Astrocyte of the spinal cord (primary cell): Measurements from ENCODE around the gene TUBA4B.

ENCODE experiments used
- DNase-seq: peaks from one replicate; pipeline ENCODE4 v3.0.0; 2011; ENCODE audit warnings: low read depth, low spot score
- H3K4me3 ChIP-seq: 2 replicates; pipeline ENCODE4 v1.5.1; 2011; ENCODE audit warnings: low read depth, mild to moderate bottlenecking, low read length, moderate library complexity
- CTCF ChIP-seq: IDR thresholded peaks from 2 replicates; pipeline ENCODE4 v1.5.1; 2012; ENCODE audit warnings: low read depth, mild to moderate bottlenecking, low read length, inconsistent platforms
- in situ Hi-C: cut with HindIII; loops from 2 replicates; pipeline ENCODE4 v1.10.0; 2017; ENCODE audit warnings: low sequenced_read_pairs

TUBA4B gene

GRCh38 chr2:219248845-219249202 is 4.2 kb upstream of the TUBA4B start:
- no peak for TF ChIP-seq CTCF
- no peak overlapping the region for H3K4me3 ChIP-seq
- in situ Hi-C loops = no loop called here
- no peak for DNase-seq

- in situ Hi-C loops = no loop called here
- peak; percentile 68 for DNase-seq
- no peak for TF ChIP-seq CTCF
- no peak overlapping the region for H3K4me3 ChIP-seq
Observed at GRCh38 chr2:219249203-219249980, 3.7 kb upstream of the TUBA4B start.

- DNase-seq = no peak
- no peak overlapping the region for H3K4me3 ChIP-seq
- TF ChIP-seq CTCF = no peak
- in situ Hi-C loops = no loop called here
Observed at GRCh38 chr2:219250049-219250781, 2.8 kb upstream of the TUBA4B start.

GRCh38 chr2:219251656-219252055 is 1.4 kb upstream of the TUBA4B start:
- in situ Hi-C loops = no loop called here
- no peak overlapping the region for H3K4me3 ChIP-seq
- no peak for TF ChIP-seq CTCF
- DNase-seq = no peak

- in situ Hi-C loops = no loop called here
- H3K4me3 ChIP-seq = no peak overlapping the region
- no peak for DNase-seq
- no peak for TF ChIP-seq CTCF
Observed at GRCh38 chr2:219252084-219252483, 959 bp upstream of the TUBA4B start.

- no peak for TF ChIP-seq CTCF
- peak overlapping the region; percentile 46 for H3K4me3 ChIP-seq
- no peak for DNase-seq
- in situ Hi-C loops = no loop called here
Observed at GRCh38 chr2:219252570-219252899, 508 bp upstream of the TUBA4B start.
